Psoas muscle (tissue), 8 donors: ENCODE results near the gene LIN7C. TPM values are rescaled to one million over a fixed set of nuclear protein-coding genes. Genes with fewer than 3 reads are reported as not detected.
A peak's percentile ranks its signal among the peaks of the same experiment; 100 is the strongest.

ENCODE experiments used
- ATAC-seq, 4 donors: fragments of 200-7000 bp; cut with Tn5 transposase; one replicate each; pipeline ENCODE4 v1.9.1; 2020; ENCODE audit warnings: moderate library complexity in 3 of 4, mild to moderate bottlenecking in 2 of 4
- DNase-seq, 2 donors: peaks; one replicate each; pipeline ENCODE4 v3.0.0-alpha.2; 2020
- H3K27ac ChIP-seq: fragments of 200-600 bp; one replicate; pipeline ENCODE4 v1.8.0; 2022
- H3K27me3 ChIP-seq, 3 donors: fragments of 200-600 bp in 1 of 3; one replicate each; pipeline versions ENCODE4 v1.6.1 to v1.8.0; 2013 to 2022; ENCODE audit warnings: low read length in 2 of 3, mild to moderate bottlenecking in 2 of 3, moderate library complexity in 1 of 3; ENCODE audit not compliant: insufficient read depth in 3 of 3
- H3K36me3 ChIP-seq, 2 donors: fragments of 200-600 bp in 1 of 2; one replicate each; pipeline versions ENCODE4 v1.6.1 to v1.8.0; 2013 to 2022; ENCODE audit warnings: low read depth in 1 of 2, mild to moderate bottlenecking in 1 of 2, moderate library complexity in 1 of 2; ENCODE audit not compliant: insufficient read depth in 1 of 2
- H3K4me1 ChIP-seq: fragments of 200-600 bp; one replicate; pipeline ENCODE4 v1.8.0; 2022
- H3K4me3 ChIP-seq: fragments of 200-600 bp; one replicate; pipeline ENCODE4 v1.8.0; 2022; ENCODE audit warnings: mild to moderate bottlenecking
- H3K9me3 ChIP-seq: fragments of 200-600 bp; one replicate; pipeline ENCODE4 v1.8.0; 2022
- CTCF ChIP-seq: fragments of 200-600 bp; IDR thresholded peaks from one replicate; pipeline ENCODE4 v1.8.0; 2022; ENCODE audit warnings: antibody characterized with exemption
- WGBS, 3 donors: extraction: QIAGEN DNeasy Blood & Tissue Kit; methylation state at CpG; one replicate each; pipeline versions ENCODE4 v1.1.6 to v1.1.7; 2013; 5-methylcytosine and 5-hydroxymethylcytosine counted together
- intact Hi-C, 2 donors: fragments of 100-400 bp; cut with DNase I; formaldehyde crosslinking; loops; one replicate each; pipeline versions ENCODE4 v1.11.0 to v1.14.2; 2022
- polyA plus RNA-seq, 3 donors: library from polyadenylated mRNA; stranded (reverse); fragments of 200-250 nt; gene quantifications; one replicate each; pipeline ENCODE4 v1.2.3, GENCODE V29; 2013
- total RNA-seq, 4 donors: library from RNA; stranded (reverse); fragmentation: NEBNext Ultra II Directional in 2 of 4; extraction: Animal tissue kit (Norgen Biotek cat#: 25700) in 2 of 4; gene quantifications; one replicate each; pipeline versions ENCODE4 v1.2.1 to v1.2.4, GENCODE V29; 2021 to 2023
- donor health status: healthy with polysubstance abuse.
- donor health status: DM: no; HTN: no; CAD: no; lungs with moderate emphysema.
- donor health status: Bipolar disorder and iron deficiency.
- donor health status: healthy.
- donor health status: DM: yes; HTN: yes; CAD: no.
- donor health status: DM: no; HTN: no; CAD: no.
- donor health status: DM: no; HTN: no; CAD: no.
- donor health status: DM: yes; HTN: yes; CAD: no.

LIN7C gene
- total and polyA plus RNA-seq, 7 donors, result 4.2 to 18.9 (median 13.1) TPM

GRCh38 chr11:27497911-27498310, 8.7 kb downstream of the LIN7C start:
- no peak overlapping the region for H3K27ac ChIP-seq
- no peak for ATAC-seq
- H3K27me3 ChIP-seq, result no peaks in the 10 kb centered on the region
- no peak for DNase-seq
- no peak overlapping the region for H3K4me3 ChIP-seq
- peaks cover 0 to 62% of the 10 kb centered on the region in 2 donors for H3K36me3 ChIP-seq
- TF ChIP-seq CTCF, result no peak
- H3K4me1 ChIP-seq, result peaks cover 36% of the 10 kb centered on the region
- intact Hi-C loops, result loop anchor here in 1 of 2 donors (5.0 to 10.0 kb wide), 2 partner anchors 689 to 743 kb away; no protein-coding TSS in a partner anchor
- no peaks in the 10 kb centered on the region for H3K9me3 ChIP-seq
- WGBS, 3 donors, result 81 to 91% (median 81%) methylated on average over 1 of the region's 1 CpG

- Histone ChIP-seq H3K36me3 (peaks cover 0 to 66% of the 10 kb centered on the region in 2 donors), H3K9me3 (no peaks in the 10 kb centered on the region), H3K27me3 (no peaks in the 10 kb centered on the region), H3K27ac (no peak overlapping the region), H3K4me3 (no peak overlapping the region), H3K4me1 (peaks cover 31% of the 10 kb centered on the region)
- TF ChIP-seq CTCF, result peak; percentile 44
- no peak for DNase-seq
- ATAC-seq, result peak in 2 of 4 donors; percentile 52 to 63
- intact Hi-C loops, result loop anchor here in 1 of 2 donors (5.0 to 10.0 kb wide), 2 partner anchors 690 to 743 kb away; no protein-coding TSS in a partner anchor
Observed at GRCh38 chr11:27497284-27497866, 9.2 kb downstream of the LIN7C start.

GRCh38 chr11:27496461-27496860, 10.1 kb downstream of the LIN7C start:
- Histone ChIP-seq H3K36me3 (peaks cover 0 to 64% of the 10 kb centered on the region in 2 donors), H3K9me3 (no peaks in the 10 kb centered on the region), H3K27me3 (no peaks in the 10 kb centered on the region), H3K27ac (no peak overlapping the region), H3K4me3 (no peak overlapping the region), H3K4me1 (peaks cover 26% of the 10 kb centered on the region)
- TF ChIP-seq CTCF, result no peak
- intact Hi-C loops, result loop anchor here in 1 of 2 donors (5.0 to 10.0 kb wide), 2 partner anchors 691 to 742 kb away; no protein-coding TSS in a partner anchor
- DNase-seq (no peak), ATAC-seq (peak in 2 of 4 donors; percentile 44 to 60)
- 11 to 35% (median 23%) methylated on average over 1 of the region's 1 CpG for WGBS, 3 donors

GRCh38 chr11:27495710-27496300, 10.8 kb downstream of the LIN7C start:
- H3K9me3 ChIP-seq, result no peaks in the 10 kb centered on the region
- H3K27ac ChIP-seq, result no peak overlapping the region
- DNase-seq (no peak), ATAC-seq (no peak)
- H3K4me3 ChIP-seq, result no peak overlapping the region
- 28 to 40% (median 36%) methylated on average over 1 of the region's 1 CpG for WGBS, 3 donors
- no peak for TF ChIP-seq CTCF
- peaks cover 29% of the 10 kb centered on the region for H3K4me1 ChIP-seq
- H3K36me3 ChIP-seq, result peaks cover 0 to 64% of the 10 kb centered on the region in 2 donors
- intact Hi-C loops, result loop anchor here in 1 of 2 donors (5.0 to 10.0 kb wide), 2 partner anchors 691 to 741 kb away; no protein-coding TSS in a partner anchor
- no peaks in the 10 kb centered on the region for H3K27me3 ChIP-seq
